HCT116 (cell line): ENCODE data around the gene NALF2. TPM values are rescaled to one million over a fixed set of nuclear protein-coding genes. Genes with fewer than 3 reads are reported as not detected.

ENCODE experiments used
- ATAC-seq: fragments of 200-7000 bp; cut with Tn5 transposase; 2 replicates; pipeline ENCODE4 v1.9.1; 2020; ENCODE audit warnings: mild to moderate bottlenecking, moderate library complexity
- BruUV-seq: library from RNA; stranded (reverse); fragments of 400-500 nt; replicated peaks from 2 replicates; lab custom pipeline; 2021; lab: Mats Ljungman, UMichigan
- CTCF ChIA-PET: fragments of 300-600 bp; sonication (Branson Sonifier 250); formaldehyde crosslinking; loops from one replicate; lab custom pipeline; 2021; ENCODE audit warnings: antibody characterized with exemption; lab: Charles Lee
- POLR2A ChIA-PET: fragments of 300-600, 350-600 bp; sonication (Branson Sonifier 250); formaldehyde crosslinking; loops from one replicate; lab custom pipeline; 2021; ENCODE audit warnings: antibody characterized with exemption; lab: Charles Lee
- RAD21 ChIA-PET, 2 experiments: fragments of 300-600 bp; sonication (Branson Sonifier 250); formaldehyde crosslinking; loops; one replicate each; lab custom pipeline; 2023; ENCODE audit warnings: low total read pairs in 2 of 2; ENCODE audit not compliant: uncharacterized antibody in 2 of 2, unreplicated experiment in 2 of 2, low non-redundant PET in 1 of 2; lab: Charles Lee
- DNase-seq: peaks from one replicate; pipeline ENCODE4 v3.0.0-alpha.2; 2010; ENCODE audit warnings: low read depth, low spot score
- H2AFZ ChIP-seq: fragments of 200-600 bp; shearing (Covaris generic), sonication (generic); 2 replicates; pipeline ENCODE4 v1.6.1; 2017; ENCODE audit warnings: low read depth, mixed run types, mixed read lengths, antibody characterized with exemption, low read length; ENCODE audit not compliant: poor library complexity, severe bottlenecking
- H3K27ac ChIP-seq: 2 replicates; pipeline ENCODE4 v1.5.1; 2012; ENCODE audit warnings: low read depth, low read length
- H3K27me3 ChIP-seq: fragments of 200-600 bp; sonication (generic); 2 replicates; pipeline ENCODE4 v1.6.1; 2016; ENCODE audit warnings: mixed run types, low read length, mixed read lengths; ENCODE audit not compliant: insufficient read depth
- H3K36me3 ChIP-seq, 2 experiments: fragments of 200-500 bp in 1 of 2; fragments of 200-600 bp in 1 of 2; sonication (Bioruptor generic) in 1 of 2; sonication (generic) in 1 of 2; 2 replicates each; pipeline versions ENCODE4 v1.5.1 to v1.6.1; 2014 to 2016; ENCODE audit warnings: low read length in 2 of 2, inconsistent platforms in 1 of 2, mixed read lengths in 1 of 2, mixed run types in 1 of 2; ENCODE audit not compliant: insufficient read depth in 2 of 2, control insufficient read depth in 1 of 2
- H3K4me1 ChIP-seq, 2 experiments: fragments of 200-600 bp in 1 of 2; sonication (generic) in 1 of 2; 2 replicates each; pipeline versions ENCODE4 v1.5.1 to v1.6.1; 2012 to 2017; ENCODE audit warnings: low read length in 2 of 2, inconsistent platforms in 1 of 2, mild to moderate bottlenecking in 1 of 2, mixed read lengths in 1 of 2, mixed run types in 1 of 2, moderate library complexity in 1 of 2; ENCODE audit not compliant: insufficient read depth in 2 of 2, control insufficient read depth in 1 of 2
- H3K4me2 ChIP-seq: fragments of 200-600 bp; sonication (generic); 2 replicates; pipeline ENCODE4 v1.6.1; 2017; ENCODE audit warnings: mixed run types, low read length, mixed read lengths
- H3K4me3 ChIP-seq, 2 experiments: fragments of 200-600 bp in 1 of 2; sonication (generic) in 1 of 2; replicated peaks in 1 of 2; 2 replicates each; pipeline ENCODE4 v1.5.1; 2011 to 2016; ENCODE audit warnings: low read length in 2 of 2, control low read depth in 1 of 2, low read depth in 1 of 2, mild to moderate bottlenecking in 1 of 2, mixed read lengths in 1 of 2, mixed run types in 1 of 2
- H3K79me2 ChIP-seq: fragments of 200-600 bp; sonication (generic); 2 replicates; pipeline ENCODE4 v1.6.1; 2017; ENCODE audit warnings: mild to moderate bottlenecking, mixed run types, low read length, moderate library complexity, mixed read lengths; ENCODE audit not compliant: insufficient read depth
- H3K9ac ChIP-seq: fragments of 200-600 bp; sonication (generic); 2 replicates; pipeline ENCODE4 v1.6.1; 2016; ENCODE audit warnings: low read length, mixed read lengths
- H3K9me2 ChIP-seq: fragments of 200-600 bp; sonication (generic), shearing (Covaris generic); 2 replicates; pipeline ENCODE4 v1.6.1; 2017; ENCODE audit warnings: mixed run types, mild to moderate bottlenecking, moderate library complexity; ENCODE audit not compliant: insufficient read depth
- H3K9me3 ChIP-seq, 2 experiments: fragments of 200-500 bp in 1 of 2; fragments of 200-600 bp in 1 of 2; sonication (Bioruptor generic) in 1 of 2; sonication (generic) in 1 of 2; 2 replicates each; pipeline ENCODE4 v1.6.1; 2014 to 2017; ENCODE audit warnings: low read length in 2 of 2, mixed read lengths in 2 of 2, inconsistent platforms in 1 of 2, low read depth in 1 of 2, mild to moderate bottlenecking in 1 of 2, mixed run types in 1 of 2, moderate library complexity in 1 of 2; ENCODE audit not compliant: control insufficient read depth in 1 of 2, insufficient read depth in 1 of 2
- H4K20me1 ChIP-seq: fragments of 200-600 bp; sonication (generic), shearing (Covaris generic); 2 replicates; pipeline ENCODE4 v1.6.1; 2017; ENCODE audit warnings: mixed run types, mild to moderate bottlenecking, moderate library complexity; ENCODE audit not compliant: insufficient read depth
- ATF3 ChIP-seq: IDR thresholded peaks from 2 replicates; pipeline ENCODE4 v1.6.1; 2012
- CEBPB ChIP-seq: IDR thresholded peaks from 2 replicates; pipeline ENCODE4 v1.6.1; 2012; ENCODE audit warnings: low read depth
- CTCF ChIP-seq, 3 experiments: fragments of 200-600 bp in 1 of 3; sonication (generic) in 1 of 3; IDR thresholded peaks in 2 of 3; conservative IDR thresholded peaks in 1 of 3; 2 replicates each; pipeline ENCODE4 v1.5.1; 2012 to 2017; ENCODE audit warnings: low read depth in 2 of 3, low read length in 2 of 3, antibody characterized with exemption in 1 of 3, borderline replicate concordance in 1 of 3, control low read depth in 1 of 3, mild to moderate bottlenecking in 1 of 3, mixed read lengths in 1 of 3, mixed run types in 1 of 3, moderate library complexity in 1 of 3; ENCODE audit not compliant: insufficient read depth in 1 of 3
- EGR1 ChIP-seq: IDR thresholded peaks from 2 replicates; pipeline ENCODE4 v1.6.1; 2012; ENCODE audit warnings: low read depth
- ELF1 ChIP-seq: IDR thresholded peaks from 2 replicates; pipeline ENCODE4 v1.6.1; 2012; ENCODE audit warnings: low read depth, borderline replicate concordance
- EZH2 ChIP-seq: fragments of 200-600 bp; sonication (generic); IDR thresholded peaks from 2 replicates; pipeline ENCODE4 v1.6.1; 2017; ENCODE audit warnings: antibody characterized with exemption, mixed run types
- FOSL1 ChIP-seq: IDR thresholded peaks from 2 replicates; pipeline ENCODE4 v1.6.1; 2012; ENCODE audit warnings: low read depth
- JUND ChIP-seq: IDR thresholded peaks from 2 replicates; pipeline ENCODE4 v1.6.1; 2012
- MAX ChIP-seq: IDR thresholded peaks from 2 replicates; pipeline ENCODE4 v1.6.1; 2012
- POLR2A ChIP-seq: IDR thresholded peaks from 2 replicates; pipeline ENCODE4 v1.7.0; 2011; ENCODE audit warnings: borderline replicate concordance; ENCODE audit not compliant: insufficient read depth, insufficient read length; ENCODE audit errors: extremely low read depth
- POLR2AphosphoS5 ChIP-seq: IDR thresholded peaks from 2 replicates; pipeline ENCODE4 v1.6.1; 2011; ENCODE audit warnings: mild to moderate bottlenecking, low read depth, low read length, moderate library complexity
- RAD21 ChIP-seq: IDR thresholded peaks from 2 replicates; pipeline ENCODE4 v1.6.1; 2012; ENCODE audit warnings: low read depth, mild to moderate bottlenecking
- SIN3A ChIP-seq: IDR thresholded peaks from 2 replicates; pipeline ENCODE4 v1.6.1; 2012; ENCODE audit warnings: low read depth
- SRF ChIP-seq: IDR thresholded peaks from 2 replicates; pipeline ENCODE4 v1.6.1; 2012; ENCODE audit warnings: low read depth
- TCF7L2 ChIP-seq: IDR thresholded peaks from 2 replicates; pipeline ENCODE4 v1.7.0; 2011; ENCODE audit warnings: borderline replicate concordance, inconsistent platforms; ENCODE audit not compliant: insufficient read depth, insufficient read length; ENCODE audit errors: extremely low read depth
- YY1 ChIP-seq: IDR thresholded peaks from 2 replicates; pipeline ENCODE4 v1.6.1; 2011; ENCODE audit warnings: low read length, low read depth, moderate library complexity, mild to moderate bottlenecking; ENCODE audit not compliant: insufficient replicate concordance; ENCODE audit errors: extremely low read depth
- ZFX ChIP-seq: fragments of 450-650 bp; IDR thresholded peaks from 2 replicates; pipeline ENCODE4 v1.6.1; 2017
- ZNF274 ChIP-seq: fragments of 200-500 bp; sonication (Bioruptor generic); IDR thresholded peaks from 2 replicates; pipeline ENCODE4 v1.6.1; 2014; ENCODE audit warnings: mild to moderate bottlenecking, low read depth, low read length, inconsistent platforms
- intact Hi-C: fragments of 100-400 bp; cut with micrococcal nuclease; formaldehyde crosslinking; loops from 2 replicates; pipeline ENCODE4 v1.10.0; 2022
- total RNA-seq: library from RNA; stranded (reverse); gene quantifications from one replicate; pipeline ENCODE4 v1.2.1, GENCODE V29; 2021; ENCODE audit not compliant: unreplicated experiment
- TF ChIP-seq, protein P1 (sequence below): IDR thresholded peaks from 2 replicates; pipeline ENCODE4 v1.6.1; 2011; ENCODE audit warnings: mild to moderate bottlenecking, low read length, moderate library complexity; ENCODE audit not compliant: insufficient replicate concordance; ENCODE audit errors: extremely low read depth

NALF2 gene
- total RNA-seq, 1 experiment from 2014 or later: 8.7 TPM

- CTCF ChIA-PET: no interaction called here
- BruUV-seq: no TSS peak
Measured at GRCh38 chrX:69539437-69539836, 35.3 kb downstream of the NALF2 start.

More at GRCh38 chrX:69539437-69539836, 35.3 kb downstream of the NALF2 start:
- RAD21 ChIA-PET: no interaction called here
- Histone ChIP-seq H2AFZ (no peak overlapping the region), H3K79me2 (no peaks in the 10 kb centered on the region), H3K27ac (no peak overlapping the region), H3K4me1 (peaks cover 0 to 4% of the 10 kb centered on the region in 2 experiments; a peak in 1 of 4 replicates), H3K27me3 (no peaks in the 10 kb centered on the region), H3K4me2 (no peak overlapping the region), H4K20me1 (no peaks in the 10 kb centered on the region), H3K4me3 (no peak overlapping the region), H3K36me3 (no peaks in the 10 kb centered on the region), H3K9me2 (no peaks in the 10 kb centered on the region), H3K9me3 (no peaks in the 10 kb centered on the region), H3K9ac (no peak overlapping the region)
- TF ChIP-seq SRF (no peak), FOSL1 (no peak), ZFX (no peak), JUND (no peak), SIN3A (no peak), YY1 (no peak), ATF3 (no peak), ELF1 (no peak), TCF7L2 (no peak), EZH2 (no peak), POLR2A (no peak), CEBPB (no peak), MAX (no peak), ZNF274 (no peak), CTCF (IDR thresholded peaks at IDR 0.05 in 2 of 3, conservative IDR thresholded peaks at IDR 0.05 in 1 of 3; ENCODE audit: borderline replicate concordance in 1 of 3, insufficient read depth in 1 of 3, low read depth in 2 of 3, low read length in 2 of 3) (no peak), EGR1 (no peak), POLR2AphosphoS5 (no peak), RAD21 (no peak)
- TF ChIP-seq, protein P1, sequence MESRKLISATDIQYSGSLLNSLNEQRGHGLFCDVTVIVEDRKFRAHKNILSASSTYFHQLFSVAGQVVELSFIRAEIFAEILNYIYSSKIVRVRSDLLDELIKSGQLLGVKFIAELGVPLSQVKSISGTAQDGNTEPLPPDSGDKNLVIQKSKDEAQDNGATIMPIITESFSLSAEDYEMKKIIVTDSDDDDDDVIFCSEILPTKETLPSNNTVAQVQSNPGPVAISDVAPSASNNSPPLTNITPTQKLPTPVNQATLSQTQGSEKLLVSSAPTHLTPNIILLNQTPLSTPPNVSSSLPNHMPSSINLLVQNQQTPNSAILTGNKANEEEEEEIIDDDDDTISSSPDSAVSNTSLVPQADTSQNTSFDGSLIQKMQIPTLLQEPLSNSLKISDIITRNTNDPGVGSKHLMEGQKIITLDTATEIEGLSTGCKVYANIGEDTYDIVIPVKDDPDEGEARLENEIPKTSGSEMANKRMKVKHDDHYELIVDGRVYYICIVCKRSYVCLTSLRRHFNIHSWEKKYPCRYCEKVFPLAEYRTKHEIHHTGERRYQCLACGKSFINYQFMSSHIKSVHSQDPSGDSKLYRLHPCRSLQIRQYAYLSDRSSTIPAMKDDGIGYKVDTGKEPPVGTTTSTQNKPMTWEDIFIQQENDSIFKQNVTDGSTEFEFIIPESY: no peak
- ATAC-seq (no peak), DNase-seq (no peak)
- intact Hi-C loops: loop anchor here (2.0 kb wide), 1 partner anchor 491 kb away; no protein-coding TSS in a partner anchor
- POLR2A ChIA-PET: no interaction called here
